ENCODE measurements around the gene ORC6.
"Not testable (repeated sequence)": the region's sequence is repeated elsewhere in the genome, so short reads cannot be mapped to it uniquely, and the experiment has no call there.

ORC6 gene, protein sequence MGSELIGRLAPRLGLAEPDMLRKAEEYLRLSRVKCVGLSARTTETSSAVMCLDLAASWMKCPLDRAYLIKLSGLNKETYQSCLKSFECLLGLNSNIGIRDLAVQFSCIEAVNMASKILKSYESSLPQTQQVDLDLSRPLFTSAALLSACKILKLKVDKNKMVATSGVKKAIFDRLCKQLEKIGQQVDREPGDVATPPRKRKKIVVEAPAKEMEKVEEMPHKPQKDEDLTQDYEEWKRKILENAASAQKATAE

DNA sequence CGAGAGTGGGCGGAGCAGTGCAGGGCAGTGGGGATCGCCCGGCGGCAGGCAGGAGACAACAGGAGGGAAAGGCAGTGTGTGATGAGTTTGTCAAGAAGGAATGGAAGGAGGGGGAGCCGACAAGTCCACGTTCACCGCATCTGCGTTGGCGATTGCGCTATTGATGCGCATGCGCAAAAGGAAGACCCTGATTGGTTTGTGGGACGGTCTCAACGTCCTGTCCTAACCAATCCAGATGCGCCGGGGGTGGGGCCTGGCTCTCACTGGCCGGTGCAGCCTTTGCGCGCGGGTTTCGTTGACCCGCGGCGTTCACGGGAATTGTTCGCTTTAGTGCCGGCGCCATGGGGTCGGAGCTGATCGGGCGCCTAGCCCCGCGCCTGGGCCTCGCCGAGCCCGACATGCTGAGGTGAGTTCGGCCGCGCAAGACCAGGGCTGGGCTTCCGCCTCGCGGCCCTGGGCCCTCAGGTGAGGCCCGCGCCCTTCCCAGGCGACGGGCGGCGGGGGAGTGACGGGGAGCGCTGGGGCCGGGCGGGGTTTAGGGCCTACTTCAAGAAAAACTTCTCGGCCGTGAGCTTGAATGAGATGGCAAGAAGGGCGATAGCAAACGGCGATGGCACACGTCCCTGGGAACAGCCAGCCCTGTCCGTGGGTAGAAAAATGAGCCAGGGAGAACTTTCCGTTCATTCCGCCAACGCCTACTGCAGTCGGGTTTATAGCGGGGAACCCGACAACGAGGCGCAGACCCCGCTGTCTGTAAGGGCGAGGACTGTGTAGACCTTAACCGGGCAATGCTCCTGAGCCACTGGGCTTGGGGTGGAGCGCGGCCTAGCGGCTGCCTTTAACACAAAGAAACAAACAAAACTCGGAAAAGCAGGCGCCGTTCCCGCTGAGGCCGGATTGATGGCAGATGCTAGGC, at the start of gene ORC6:
Gene ORC6 (plus strand): TSS at position 295 of the 916 bp plus-strand sequence. CDS start 47 bp downstream, at position 342.
- peak; percentile 92 to 94 for DNase-seq (ENCODE audit: low read depth in 2 of 2, low spot score in 1 of 2)

DNA sequence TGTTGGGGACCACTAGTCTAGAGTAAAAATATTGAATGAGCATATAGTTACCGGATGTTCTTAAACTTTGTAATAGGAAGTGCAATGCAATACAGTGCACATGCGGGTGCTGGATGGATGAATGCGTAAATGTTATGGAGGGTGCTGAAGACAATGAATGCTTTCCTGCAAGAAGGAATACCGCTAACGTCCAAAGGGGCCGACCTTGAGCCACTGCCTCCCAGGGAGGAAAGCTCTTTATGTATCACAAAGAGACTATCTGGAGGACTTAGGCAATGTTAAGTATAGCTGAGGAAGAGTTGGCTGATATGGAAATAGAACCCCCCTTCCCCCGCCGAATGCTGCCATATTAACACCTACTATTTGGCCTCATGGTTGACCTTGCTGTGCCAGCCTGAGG, 40.8 kb upstream of the ORC6 start:
- DNase-seq (ENCODE audit: low read depth in 2 of 2, low spot score in 1 of 2): no peak

DNA sequence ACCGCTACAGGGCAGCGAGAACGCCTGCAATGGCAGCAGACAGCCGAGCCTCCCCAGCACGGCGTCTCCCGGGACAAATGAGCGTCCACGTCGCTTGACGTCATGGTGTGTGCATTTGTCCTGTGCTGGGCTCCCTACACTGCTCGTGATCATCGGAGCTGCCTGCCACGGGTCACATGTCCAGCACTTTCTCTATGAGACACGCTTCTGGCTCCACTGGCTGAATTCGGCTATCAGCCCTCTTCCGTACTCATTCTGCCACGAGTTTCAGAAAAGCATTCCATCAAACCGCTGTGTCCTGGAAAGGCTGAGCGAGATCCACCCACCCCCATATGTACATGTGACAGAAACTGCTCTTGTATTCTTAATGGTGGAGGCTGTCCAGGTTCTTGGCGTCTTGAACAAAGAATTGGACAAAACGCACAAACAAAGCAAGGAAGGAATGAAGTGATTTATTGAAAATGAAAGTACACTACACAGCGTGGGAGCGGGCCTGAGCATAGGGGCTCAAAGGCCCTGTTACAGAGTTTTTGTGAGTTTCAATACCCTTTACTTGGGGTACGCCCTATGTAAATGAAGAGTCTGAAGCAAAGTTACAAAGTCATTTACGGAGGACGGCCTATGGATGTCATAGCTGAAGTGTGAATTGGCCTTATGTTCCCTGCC, 39.7 kb upstream of the ORC6 start:
- DNase-seq (ENCODE audit: low read depth in 2 of 2, low spot score in 1 of 2): no peak

DNA sequence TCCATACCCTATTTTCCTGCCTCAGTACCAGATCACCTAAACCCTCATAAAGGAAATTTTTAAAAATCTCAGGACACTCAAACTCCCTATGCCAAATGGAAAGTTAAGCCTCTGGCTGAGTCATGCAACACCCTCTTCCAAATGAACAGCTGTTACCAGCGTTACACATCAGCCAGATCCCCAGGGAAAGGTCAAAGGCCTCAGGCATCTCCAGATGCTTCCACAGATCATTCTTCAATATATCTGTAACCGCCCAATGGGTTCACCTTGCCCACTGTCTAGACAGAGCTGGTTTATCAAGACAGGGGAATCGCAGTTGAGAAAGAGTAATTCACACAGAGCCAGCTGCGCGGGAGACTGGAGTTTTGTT, 39.2 kb upstream of the ORC6 start:
- DNase-seq (ENCODE audit: low read depth in 2 of 2, low spot score in 1 of 2): no peak

DNA sequence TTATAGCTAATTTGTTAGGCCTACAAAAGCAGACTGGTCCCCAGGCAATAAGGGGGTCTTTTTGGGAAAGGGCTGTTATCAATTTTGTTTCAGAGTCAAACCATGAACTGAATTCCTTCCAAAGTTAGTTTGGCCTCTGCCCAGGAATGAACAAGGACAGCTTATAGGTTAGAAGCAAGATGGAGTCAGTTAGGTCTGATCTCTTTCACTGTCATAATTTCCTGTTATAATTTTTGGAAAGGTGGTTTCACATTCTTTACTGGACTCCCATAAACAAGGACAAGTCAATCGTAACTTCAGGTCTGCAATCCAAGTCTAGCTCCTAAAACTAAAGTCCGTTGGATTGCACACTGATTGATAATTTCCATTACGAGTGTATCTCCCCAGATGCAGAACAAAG, 38.2 kb upstream of the ORC6 start:
- DNase-seq (ENCODE audit: low read depth in 2 of 2, low spot score in 1 of 2): no peak

DNA sequence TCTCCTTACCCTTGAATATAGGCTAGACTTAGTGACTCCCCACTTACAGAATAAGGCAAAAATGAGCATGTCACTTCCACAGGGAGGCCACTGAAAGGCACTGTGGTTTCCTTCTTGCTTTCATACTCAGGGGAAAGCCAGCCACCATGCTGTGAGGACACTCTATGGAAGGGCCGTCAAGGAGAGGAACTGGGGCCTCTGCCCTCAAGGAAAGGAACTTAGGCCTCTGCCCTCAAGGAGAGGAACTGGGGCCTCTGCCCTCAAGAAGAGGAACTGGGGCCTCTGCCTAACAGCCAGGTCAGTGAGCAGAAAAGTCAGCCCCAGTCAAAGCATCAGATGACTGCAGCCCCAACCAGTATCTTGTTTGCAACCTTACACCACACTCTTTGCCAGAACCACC, 30.5 kb upstream of the ORC6 start:
- no peak for DNase-seq (ENCODE audit: low read depth in 2 of 2, low spot score in 1 of 2)

DNA sequence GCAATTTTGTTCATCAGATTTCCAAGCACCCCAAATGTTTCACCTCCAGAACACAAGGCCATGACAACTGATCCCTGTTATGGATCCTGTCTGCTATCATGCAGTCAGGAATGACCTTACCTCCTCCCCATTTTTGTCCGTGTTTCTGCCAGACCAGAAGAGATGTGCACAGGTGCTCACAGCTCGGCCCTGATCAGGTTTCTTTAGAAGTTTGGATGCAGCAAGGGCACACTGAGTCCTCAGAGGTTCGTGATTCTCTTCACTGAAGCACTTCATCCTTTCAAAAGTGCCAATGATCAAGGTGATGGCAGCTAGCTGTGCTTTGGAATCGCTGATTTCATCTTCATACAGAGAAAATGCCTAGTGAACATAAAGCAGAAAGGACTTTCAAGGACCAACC, 27.3 kb upstream of the ORC6 start:
- no peak for DNase-seq (ENCODE audit: low read depth in 2 of 2, low spot score in 1 of 2)

- peak in 1 of 2 donors; percentile 5 for DNase-seq (ENCODE audit: low read depth in 2 of 2, low spot score in 1 of 2)
These were observed 16.0 kb upstream of the ORC6 start for GRCh38 chr16:46673320-46674013.

- not testable (repeated sequence) for DNase-seq (ENCODE audit: low read depth in 2 of 2, low spot score in 1 of 2)
These were observed 11.5 kb upstream of the ORC6 start for GRCh38 chr16:46677943-46678342.

- not testable (repeated sequence) for DNase-seq (ENCODE audit: low read depth in 2 of 2, low spot score in 1 of 2)
These were observed 7.6 kb upstream of the ORC6 start for GRCh38 chr16:46681867-46682266.

- DNase-seq (ENCODE audit: low read depth in 2 of 2, low spot score in 1 of 2): no peak
These were observed 2.5 kb upstream of the ORC6 start for GRCh38 chr16:46686815-46687473.

DNA sequence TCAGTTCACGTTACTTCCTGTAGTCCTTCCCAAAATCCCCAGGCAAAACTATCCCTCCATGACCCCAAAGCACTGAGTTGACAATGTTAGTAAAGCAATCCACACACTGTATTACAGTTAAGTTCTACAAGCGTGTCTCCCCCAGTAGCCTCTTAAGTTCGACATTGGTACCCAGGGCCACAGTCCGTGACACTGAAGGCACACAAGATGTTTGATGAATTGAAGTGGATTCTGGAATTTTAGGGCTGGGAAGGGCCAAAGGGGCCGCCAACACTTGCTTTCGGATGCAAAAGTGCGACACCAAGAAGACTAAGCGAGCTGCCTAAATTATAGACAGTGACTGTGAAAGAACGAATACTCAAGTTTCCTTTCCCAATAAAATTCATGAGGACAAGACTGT, 2.0 kb upstream of the ORC6 start:
- no peak for DNase-seq (ENCODE audit: low read depth in 2 of 2, low spot score in 1 of 2)

GRCh38 chr16:46688101-46688653, 1.3 kb upstream of the ORC6 start:
- DNase-seq (ENCODE audit: low read depth in 2 of 2, low spot score in 1 of 2): peak in 1 of 2 donors; percentile 1

- peak; percentile 99 for DNase-seq (ENCODE audit: low read depth in 2 of 2, low spot score in 1 of 2)
These were observed 650 bp upstream of the ORC6 start, which contains the start of gene VPS35 for GRCh38 chr16:46688654-46689364. TSS of gene VPS35 (minus strand) at chr16:46689178. CDS start at chr16:46689133, 45 bp downstream.

DNA sequence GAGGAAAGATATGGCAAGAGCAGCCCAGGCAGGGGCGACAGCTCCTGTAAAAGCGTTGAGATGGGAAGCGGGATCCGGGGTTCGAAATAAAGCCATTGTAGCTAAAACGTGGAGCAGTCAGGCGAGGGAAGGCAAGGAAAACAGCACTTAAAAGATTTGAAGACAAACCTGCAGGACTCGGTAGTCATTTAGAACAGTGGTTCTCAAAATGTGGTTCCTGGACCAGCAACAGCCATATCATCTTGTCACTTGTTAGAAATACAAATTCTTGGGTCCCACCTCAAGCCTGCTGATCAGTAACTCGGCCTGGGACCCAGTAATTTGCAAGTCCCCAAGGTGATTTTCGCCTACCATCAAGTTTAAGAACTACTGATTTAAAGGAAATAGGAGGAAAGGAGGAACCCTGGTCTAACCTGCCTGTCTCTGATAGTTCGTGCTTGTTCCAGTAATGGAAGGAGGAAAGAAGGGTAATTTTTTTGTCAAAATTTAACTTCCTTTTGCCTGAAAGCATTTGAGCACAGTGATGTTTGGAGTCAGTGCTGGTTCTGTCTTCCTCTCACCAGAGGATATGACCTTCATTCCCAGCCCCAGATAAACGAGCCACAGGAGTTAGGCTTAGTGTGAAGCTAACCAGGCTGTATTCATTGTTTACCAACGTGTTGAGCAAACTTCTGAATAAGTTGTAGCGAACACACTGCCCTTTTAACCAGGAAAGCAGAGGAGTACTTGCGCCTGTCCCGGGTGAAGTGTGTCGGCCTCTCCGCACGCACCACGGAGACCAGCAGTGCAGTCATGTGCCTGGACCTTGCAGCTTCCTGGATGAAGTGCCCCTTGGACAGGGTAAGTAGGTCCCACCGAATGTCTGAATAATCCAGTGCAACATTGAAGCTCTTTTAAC, 1.1 kb downstream of the ORC6 start:
- DNase-seq (ENCODE audit: low read depth in 2 of 2, low spot score in 1 of 2): no peak

DNA sequence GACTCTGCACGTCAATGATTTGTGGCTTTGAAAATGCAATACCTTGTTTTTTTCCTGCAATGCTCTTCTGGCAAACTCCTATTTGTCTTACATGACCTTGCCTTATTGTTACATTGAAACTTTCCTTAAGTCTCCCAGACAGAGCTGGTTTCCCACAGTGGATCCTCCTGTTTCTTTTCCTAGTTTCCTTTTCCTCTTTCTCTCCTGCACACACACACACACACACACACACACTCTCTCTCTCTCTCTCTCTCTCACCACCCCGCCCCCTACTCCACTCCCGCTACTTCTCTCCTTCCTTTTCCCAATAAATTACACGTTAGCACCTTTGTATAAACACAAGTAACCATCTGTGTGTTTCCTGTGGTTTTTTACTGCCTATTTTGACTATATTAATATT, 2.3 kb downstream of the ORC6 start:
- DNase-seq (ENCODE audit: low read depth in 2 of 2, low spot score in 1 of 2): no peak

DNA sequence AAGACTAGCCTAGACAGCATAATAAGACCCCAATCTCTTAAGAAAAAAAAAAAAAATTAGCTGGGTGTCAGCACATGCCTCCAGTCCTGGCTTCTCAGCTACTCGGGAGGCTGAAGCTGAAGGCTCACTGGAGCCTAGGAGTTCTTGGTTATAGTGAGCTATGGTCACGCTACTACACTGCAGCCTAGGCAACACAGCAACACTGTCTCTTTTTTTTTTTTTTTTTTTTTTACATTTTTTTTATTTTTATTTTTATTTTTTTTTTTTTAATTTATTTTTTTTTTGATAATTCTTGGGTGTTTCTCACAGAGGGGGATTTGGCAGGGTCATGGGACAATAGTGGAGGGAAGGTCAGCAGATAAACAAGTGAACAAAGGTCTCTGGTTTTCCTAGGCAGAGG, 4.1 kb downstream of the ORC6 start:
- no peak for DNase-seq (ENCODE audit: low read depth in 2 of 2, low spot score in 1 of 2)

- DNase-seq (ENCODE audit: low read depth in 2 of 2, low spot score in 1 of 2): no peak
These were observed 6.5 kb downstream of the ORC6 start for GRCh38 chr16:46695937-46696336.

DNA sequence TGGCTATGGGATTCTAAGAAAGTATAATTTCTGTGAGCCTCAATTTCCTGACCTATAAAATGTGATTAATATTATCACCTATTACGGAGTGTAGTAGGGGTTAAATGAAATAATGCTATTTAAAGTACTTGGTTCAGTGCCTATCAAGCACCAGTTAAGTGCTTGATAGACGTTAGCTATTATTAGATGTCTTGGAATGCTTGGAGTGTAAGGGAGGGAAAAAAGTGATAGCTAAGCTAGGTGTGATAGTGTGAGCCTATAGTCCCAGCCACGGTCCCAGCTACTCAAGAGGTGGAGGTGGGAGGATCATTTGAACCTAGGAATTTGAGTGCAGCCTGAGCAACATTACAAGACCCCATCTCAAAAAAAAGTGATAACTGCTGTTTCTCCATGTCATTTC, 7.5 kb downstream of the ORC6 start:
- DNase-seq (ENCODE audit: low read depth in 2 of 2, low spot score in 1 of 2): no peak
